Activated naive CD4-positive, alpha-beta T cell treated with anti-CD3 and anti-CD28 coated beads, Interleukin-2, amount 50 U/mL, for 24 hours (primary cell): ENCODE measurements around the gene CCDC127.
"Not testable (repeated sequence)": the region's sequence is repeated elsewhere in the genome, so short reads cannot be mapped to it uniquely, and the experiment has no call there.

Experiments
- H3K27ac Mint-ChIP-seq: one replicate; pipeline ENCODE4 v1.8.0; 2021; ENCODE audit warnings: mild to moderate bottlenecking, mixed read lengths
- H3K27me3 Mint-ChIP-seq: one replicate; pipeline ENCODE4 v1.8.0; 2021; ENCODE audit warnings: mixed read lengths
- H3K36me3 Mint-ChIP-seq: one replicate; pipeline ENCODE4 v1.8.0; 2021; ENCODE audit warnings: mixed read lengths
- H3K4me1 Mint-ChIP-seq: one replicate; pipeline ENCODE4 v1.8.0; 2021; ENCODE audit warnings: mixed read lengths
- H3K4me3 Mint-ChIP-seq: one replicate; pipeline ENCODE4 v1.8.0; 2021; ENCODE audit warnings: mild to moderate bottlenecking, mixed read lengths
- H3K9me3 Mint-ChIP-seq: one replicate; pipeline ENCODE4 v1.8.0; 2021; ENCODE audit warnings: mixed read lengths

CCDC127 gene

GRCh38 chr5:218457-219291 lies 721 bp upstream of the CCDC127 start:
- Mint-ChIP-seq H3K36me3 (peaks cover 4% of the 10 kb centered on the region), H3K27me3 (no peaks in the 10 kb centered on the region), H3K4me1 (peaks cover 64% of the 10 kb centered on the region), H3K9me3 (no peaks in the 10 kb centered on the region), H3K27ac (peak overlapping the region; percentile 86), H3K4me3 (peak overlapping the region; percentile 95)

GRCh38 chr5:216076-216475 lies 1.9 kb downstream of the CCDC127 start:
- H3K4me3 Mint-ChIP-seq = peak overlapping the region; percentile 82
- H3K36me3 Mint-ChIP-seq, H3K9me3 Mint-ChIP-seq, H3K27me3 Mint-ChIP-seq, H3K27ac Mint-ChIP-seq: not testable (repeated sequence)
- peaks cover 43% of the 10 kb centered on the region for H3K4me1 Mint-ChIP-seq

- H3K27me3 Mint-ChIP-seq, H3K9me3 Mint-ChIP-seq, H3K36me3 Mint-ChIP-seq: not testable (repeated sequence)
- Mint-ChIP-seq H3K27ac (peak overlapping the region; percentile 98), H3K4me1 (peaks cover 39% of the 10 kb centered on the region), H3K4me3 (peak overlapping the region; percentile 82)
Measured at GRCh38 chr5:215256-215655, 2.7 kb downstream of the CCDC127 start.

- H3K4me3 Mint-ChIP-seq = peak overlapping the region; percentile 44
- peak overlapping the region; percentile 87 for H3K27ac Mint-ChIP-seq
- no peaks in the 10 kb centered on the region for H3K9me3 Mint-ChIP-seq
- H3K36me3 Mint-ChIP-seq = peaks cover 4% of the 10 kb centered on the region
- H3K27me3 Mint-ChIP-seq = no peaks in the 10 kb centered on the region
- peaks cover 44% of the 10 kb centered on the region for H3K4me1 Mint-ChIP-seq
Measured at GRCh38 chr5:213803-214395, 4.1 kb downstream of the CCDC127 start.

GRCh38 chr5:208449-209114 lies 9.4 kb downstream of the CCDC127 start:
- Mint-ChIP-seq H3K4me1 (peaks cover 17% of the 10 kb centered on the region), H3K27me3 (no peaks in the 10 kb centered on the region), H3K4me3 (no peak overlapping the region), H3K9me3 (no peaks in the 10 kb centered on the region), H3K27ac (peak overlapping the region; percentile 59), H3K36me3 (peaks cover 7% of the 10 kb centered on the region)

GRCh38 chr5:207599-207998 lies 10.4 kb downstream of the CCDC127 start:
- H3K9me3 Mint-ChIP-seq = no peaks in the 10 kb centered on the region
- peaks cover 15% of the 10 kb centered on the region for H3K4me1 Mint-ChIP-seq
- H3K27ac Mint-ChIP-seq = no peak overlapping the region

GRCh38 chr5:206927-207536 lies 10.9 kb downstream of the CCDC127 start:
- Mint-ChIP-seq H3K27me3 (no peaks in the 10 kb centered on the region), H3K36me3 (peaks cover 7% of the 10 kb centered on the region), H3K27ac (peak overlapping the region; percentile 30), H3K4me3 (no peak overlapping the region), H3K4me1 (peaks cover 15% of the 10 kb centered on the region), H3K9me3 (no peaks in the 10 kb centered on the region)

More at GRCh38 chr5:207599-207998, 10.4 kb downstream of the CCDC127 start:
- Mint-ChIP-seq H3K4me3 (no peak overlapping the region), H3K27me3 (no peaks in the 10 kb centered on the region), H3K36me3 (peaks cover 7% of the 10 kb centered on the region)

- Mint-ChIP-seq H3K9me3 (no peaks in the 10 kb centered on the region), H3K27me3 (no peaks in the 10 kb centered on the region), H3K4me3 (no peak overlapping the region), H3K4me1 (peaks cover 15% of the 10 kb centered on the region), H3K27ac (no peak overlapping the region), H3K36me3 (peaks cover 7% of the 10 kb centered on the region)
Measured at GRCh38 chr5:206406-206805, 11.5 kb downstream of the CCDC127 start.

- Mint-ChIP-seq H3K27me3 (no peaks in the 10 kb centered on the region), H3K4me1 (peaks cover 10% of the 10 kb centered on the region), H3K4me3 (no peak overlapping the region), H3K27ac (no peak overlapping the region), H3K9me3 (no peaks in the 10 kb centered on the region), H3K36me3 (peaks cover 7% of the 10 kb centered on the region)
Measured at GRCh38 chr5:204966-205670, 12.8 kb downstream of the CCDC127 start.

- Mint-ChIP-seq H3K27me3 (no peaks in the 10 kb centered on the region), H3K36me3 (peaks cover 7% of the 10 kb centered on the region), H3K4me1 (peaks cover 4% of the 10 kb centered on the region), H3K4me3 (no peak overlapping the region), H3K27ac (no peak overlapping the region), H3K9me3 (no peaks in the 10 kb centered on the region)
Measured at GRCh38 chr5:204462-204861, 13.5 kb downstream of the CCDC127 start.

- H3K4me1 Mint-ChIP-seq = peaks cover 3% of the 10 kb centered on the region
- H3K27ac Mint-ChIP-seq = no peak overlapping the region
- no peaks in the 10 kb centered on the region for H3K9me3 Mint-ChIP-seq
- no peak overlapping the region for H3K4me3 Mint-ChIP-seq
- H3K36me3 Mint-ChIP-seq = peaks cover 7% of the 10 kb centered on the region
- H3K27me3 Mint-ChIP-seq = no peaks in the 10 kb centered on the region
Measured at GRCh38 chr5:204001-204400, 14.0 kb downstream of the CCDC127 start.

GRCh38 chr5:203246-203930 lies 14.6 kb downstream of the CCDC127 start:
- no peaks in the 10 kb centered on the region for H3K27me3 Mint-ChIP-seq
- no peak overlapping the region for H3K27ac Mint-ChIP-seq
- no peak overlapping the region for H3K4me3 Mint-ChIP-seq
- H3K4me1 Mint-ChIP-seq = peaks cover 3% of the 10 kb centered on the region
- H3K9me3 Mint-ChIP-seq = no peaks in the 10 kb centered on the region
- H3K36me3 Mint-ChIP-seq = peaks cover 7% of the 10 kb centered on the region

- no peaks in the 10 kb centered on the region for H3K4me1 Mint-ChIP-seq
- peaks cover 3% of the 10 kb centered on the region for H3K36me3 Mint-ChIP-seq
- H3K27ac Mint-ChIP-seq = no peak overlapping the region
- no peaks in the 10 kb centered on the region for H3K27me3 Mint-ChIP-seq
- H3K9me3 Mint-ChIP-seq = no peaks in the 10 kb centered on the region
- no peak overlapping the region for H3K4me3 Mint-ChIP-seq
Measured at GRCh38 chr5:201672-202071, 16.3 kb downstream of the CCDC127 start.

- H3K4me3 Mint-ChIP-seq = no peak overlapping the region
- peaks cover 3% of the 10 kb centered on the region for H3K36me3 Mint-ChIP-seq
- H3K9me3 Mint-ChIP-seq = no peaks in the 10 kb centered on the region
- H3K27ac Mint-ChIP-seq = no peak overlapping the region
- no peaks in the 10 kb centered on the region for H3K4me1 Mint-ChIP-seq
- H3K27me3 Mint-ChIP-seq = no peaks in the 10 kb centered on the region
Measured at GRCh38 chr5:200985-201384, 17.0 kb downstream of the CCDC127 start.
